IPS-18c (cell line): Measurements from ENCODE around the gene SNHG17.
A peak's percentile ranks its signal among the peaks of the same experiment; 100 is the strongest.
"Not testable (repeated sequence)": the region's sequence is repeated elsewhere in the genome, so short reads cannot be mapped to it uniquely, and the experiment has no call there.

Experiments used
- H3K4me3 ChIP-seq: 2 replicates; pipeline ENCODE4 v1.7.0; 2013; ENCODE audit warnings: low read depth, mild to moderate bottlenecking, low read length, moderate library complexity; ENCODE audit not compliant: insufficient read depth
- H3K9me3 ChIP-seq: one replicate; pipeline ENCODE4 v1.6.1; 2013; ENCODE audit warnings: mild to moderate bottlenecking, low read length, moderate library complexity; ENCODE audit not compliant: control insufficient read depth, insufficient read depth

Gene SNHG17

DNA sequence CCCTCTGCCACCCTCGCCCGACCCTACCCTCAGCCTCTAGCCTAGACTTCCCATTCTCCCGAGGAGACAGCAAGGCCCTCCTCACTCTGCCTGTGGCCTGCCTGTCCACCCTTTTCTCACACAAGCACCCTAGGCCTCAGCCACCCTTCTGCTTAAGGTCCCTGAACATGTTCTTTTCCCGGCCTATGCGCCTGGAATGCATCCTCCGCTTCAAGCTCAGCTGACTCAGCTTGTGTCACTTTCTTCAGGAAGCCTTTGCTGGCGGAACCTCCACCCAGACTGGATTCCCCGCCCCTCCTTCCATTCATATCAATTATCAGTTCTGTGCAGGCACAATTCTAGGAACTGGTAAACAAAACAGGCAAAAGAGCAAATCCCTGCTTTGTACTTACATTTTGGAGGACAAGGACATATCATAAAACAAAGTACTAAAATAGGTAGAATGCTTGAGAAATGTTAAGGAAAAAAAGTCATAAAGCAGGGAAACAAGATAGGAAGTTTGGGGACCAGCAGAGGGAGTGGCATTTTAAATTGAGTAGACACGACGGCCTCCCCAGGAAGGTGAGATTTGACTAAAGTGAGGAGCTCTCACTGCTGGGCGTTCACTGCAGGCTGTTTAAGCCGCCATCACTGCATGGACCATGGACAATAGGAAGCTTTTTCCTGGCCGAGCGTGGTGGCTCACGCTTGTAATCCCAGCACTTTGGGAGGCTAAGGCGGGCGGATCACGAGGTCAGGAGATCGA is 17.9 kb upstream of the SNHG17 start:
- Histone ChIP-seq H3K4me3 (no peak overlapping the region), H3K9me3 (no peaks in the 10 kb centered on the region)

DNA sequence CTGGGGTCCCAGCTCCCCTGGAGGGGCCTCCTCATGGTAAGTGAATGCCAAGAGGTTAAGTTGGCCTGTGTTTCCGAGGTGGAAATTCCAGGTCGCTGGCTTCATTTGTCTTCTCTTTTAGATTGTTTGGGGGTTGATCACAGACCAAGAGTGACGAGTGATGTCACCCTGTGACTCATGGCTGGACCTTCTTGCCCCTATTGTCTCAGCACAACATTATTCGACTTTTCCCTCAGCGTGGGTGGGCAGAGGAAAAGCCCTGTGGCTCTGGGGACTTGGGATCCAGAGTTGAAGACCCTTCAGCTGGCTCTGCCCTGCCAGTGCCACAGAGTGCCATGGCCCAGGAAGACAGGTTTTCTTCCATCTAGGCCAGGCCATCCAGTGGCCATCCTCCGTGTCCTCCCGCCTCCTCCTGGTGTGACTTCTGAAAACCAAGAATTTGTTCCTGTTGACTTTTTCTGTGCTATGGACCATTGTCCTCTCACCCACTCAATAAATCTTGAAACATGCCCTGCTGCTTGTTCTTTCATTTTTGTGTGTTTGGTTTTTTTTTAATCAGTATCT is 15.4 kb upstream of the SNHG17 start:
- H3K9me3 ChIP-seq: no peaks in the 10 kb centered on the region
- H3K4me3 ChIP-seq: no peak overlapping the region

DNA sequence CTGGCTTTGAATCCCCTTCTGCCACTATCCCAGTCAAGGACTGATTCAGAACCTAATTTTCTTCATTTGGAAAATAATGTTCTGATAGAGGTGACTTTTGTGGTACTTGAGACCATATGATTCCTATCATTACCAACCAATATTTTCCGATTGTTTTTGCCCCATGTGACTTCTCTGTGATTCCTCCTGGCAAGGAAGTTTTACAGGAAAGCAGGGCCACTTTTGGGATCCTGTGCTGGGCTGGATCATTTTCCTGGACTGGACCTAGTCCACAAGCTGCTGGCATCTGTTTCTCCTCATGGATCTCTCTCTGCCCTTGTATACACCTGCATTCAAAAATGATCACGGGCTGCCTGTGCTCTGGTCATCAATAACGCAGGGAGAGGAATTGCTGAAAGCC is 13.9 kb upstream of the SNHG17 start:
- no peaks in the 10 kb centered on the region for H3K9me3 ChIP-seq
- H3K4me3 ChIP-seq: no peak overlapping the region

DNA sequence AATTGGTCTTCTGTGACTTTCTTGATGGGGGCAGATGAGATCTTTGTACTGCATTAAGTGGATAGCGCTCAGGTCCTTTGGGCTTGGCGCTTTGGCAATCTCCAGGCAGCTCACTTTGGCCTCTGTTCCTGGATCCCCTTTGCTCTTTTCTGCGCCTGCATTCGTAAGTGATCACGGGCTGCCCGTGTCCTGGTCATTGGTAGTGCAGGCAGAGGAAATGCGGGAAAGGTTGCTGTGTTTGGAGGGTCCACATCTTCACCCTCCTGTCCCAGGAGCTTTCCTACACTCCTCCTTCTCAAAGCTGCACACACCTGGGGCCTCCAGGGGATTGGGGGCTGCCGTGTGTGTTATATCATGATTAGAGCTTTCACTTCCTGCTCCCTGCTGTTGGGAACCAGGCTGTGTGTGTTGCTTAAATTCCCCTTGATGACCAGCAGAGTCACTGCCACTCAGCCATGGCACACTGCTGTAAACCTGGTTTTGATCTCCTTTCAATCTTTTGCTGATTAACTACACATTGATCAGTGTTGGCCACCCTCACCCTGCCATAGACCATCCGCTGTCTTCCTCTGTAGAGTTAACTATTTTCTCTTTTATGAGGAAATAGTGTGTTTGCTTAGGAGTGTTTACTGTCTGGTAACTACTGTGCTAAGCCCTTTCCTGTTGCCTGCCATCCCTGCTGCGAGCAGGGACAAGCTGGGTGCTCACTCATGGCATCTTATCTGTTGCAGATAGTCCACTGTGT is 13.0 kb upstream of the SNHG17 start:
- H3K4me3 ChIP-seq: no peak overlapping the region

DNA sequence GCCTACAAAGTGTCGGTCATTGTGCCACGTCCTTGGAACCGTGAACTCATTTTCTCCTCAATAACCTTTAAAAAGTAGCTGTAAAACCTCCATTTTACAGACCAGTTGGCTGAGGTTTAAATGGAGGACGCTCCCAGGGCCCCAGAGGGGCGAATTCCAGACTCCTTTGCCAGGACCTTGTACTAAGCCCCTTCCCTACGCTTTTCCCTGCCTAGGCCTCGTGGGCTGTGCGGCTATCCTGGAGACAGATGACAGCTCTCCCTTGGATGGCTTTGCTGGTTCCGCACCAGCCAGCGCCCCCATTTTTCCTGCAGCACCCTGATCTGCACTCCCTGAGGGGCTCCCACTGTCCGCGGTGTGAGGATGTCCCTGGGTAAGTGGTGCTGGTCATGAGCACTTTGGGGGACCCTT is 12.1 kb upstream of the SNHG17 start:
- Histone ChIP-seq H3K4me3 (peak overlapping the region; percentile 97), H3K9me3 (no peaks in the 10 kb centered on the region)

More for the DNA sequence above, 13.0 kb upstream of the SNHG17 start:
- no peaks in the 10 kb centered on the region for H3K9me3 ChIP-seq

DNA sequence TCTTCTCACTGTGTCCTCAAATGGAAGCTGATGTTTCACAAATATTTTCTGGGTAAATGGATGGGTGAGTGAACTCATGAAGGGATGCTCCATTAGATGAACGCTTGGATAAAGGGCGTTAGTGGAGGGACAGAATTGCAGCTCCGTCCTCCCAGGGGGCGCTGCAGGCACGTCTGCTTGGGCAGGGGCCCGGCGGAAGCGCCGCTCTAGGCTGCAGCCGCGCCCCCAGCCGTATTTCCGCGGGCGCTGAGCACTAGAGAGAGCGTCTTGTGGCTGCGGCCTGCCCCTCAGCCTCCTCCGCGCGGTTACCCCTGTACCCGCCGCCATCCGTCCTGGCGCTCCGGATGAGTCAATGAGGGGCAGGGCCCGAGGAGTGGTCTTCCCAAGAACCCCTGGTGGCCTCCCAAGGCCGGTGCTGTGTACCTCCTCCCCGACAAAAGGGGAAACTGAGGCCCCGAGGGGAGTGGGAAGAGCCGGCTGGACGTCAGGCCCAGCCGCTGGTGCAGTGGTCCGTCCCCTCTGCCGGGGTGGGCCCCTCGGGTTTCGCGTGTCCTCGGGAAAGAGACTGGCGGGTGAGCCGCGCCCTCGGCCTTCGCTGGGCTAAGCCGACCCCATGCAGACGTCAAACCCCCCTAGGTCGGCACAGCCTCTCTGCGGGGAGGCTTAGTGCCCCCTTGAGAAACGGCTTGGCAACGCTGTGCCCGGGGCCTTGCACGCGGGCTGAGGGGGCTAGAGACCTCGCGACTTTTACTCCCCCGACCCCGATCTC is 11.5 kb upstream of the SNHG17 start:
- H3K9me3 ChIP-seq: no peaks in the 10 kb centered on the region

DNA sequence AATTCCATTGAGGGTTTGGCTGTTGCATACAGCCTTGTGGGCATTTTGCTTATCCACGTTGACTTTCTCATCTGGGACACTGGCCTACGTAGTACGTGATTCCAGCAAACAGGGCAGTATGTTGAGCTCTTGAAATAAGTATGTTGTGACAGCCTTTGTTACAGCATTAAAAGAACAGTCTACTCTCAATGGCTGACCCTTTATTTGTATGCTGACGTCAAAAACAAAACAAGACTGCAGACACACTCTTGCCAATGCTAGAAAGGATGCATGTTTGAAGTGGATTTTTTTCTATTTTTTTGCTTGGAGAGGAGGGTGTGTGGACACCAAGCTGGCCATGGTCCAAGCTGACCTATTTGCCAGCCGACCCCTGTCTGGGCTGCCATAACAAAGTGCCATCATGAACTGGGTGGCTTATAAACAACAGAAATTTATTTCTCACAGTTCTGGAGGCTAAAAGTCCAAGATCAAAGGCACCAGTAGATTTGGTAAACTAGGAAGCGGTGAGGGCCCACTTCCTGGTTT is 10.8 kb upstream of the SNHG17 start:
- Histone ChIP-seq H3K9me3 (no peaks in the 10 kb centered on the region), H3K4me3 (no peak overlapping the region)

More for the DNA sequence above, 11.5 kb upstream of the SNHG17 start:
- H3K4me3 ChIP-seq: peak overlapping the region; percentile 97

DNA sequence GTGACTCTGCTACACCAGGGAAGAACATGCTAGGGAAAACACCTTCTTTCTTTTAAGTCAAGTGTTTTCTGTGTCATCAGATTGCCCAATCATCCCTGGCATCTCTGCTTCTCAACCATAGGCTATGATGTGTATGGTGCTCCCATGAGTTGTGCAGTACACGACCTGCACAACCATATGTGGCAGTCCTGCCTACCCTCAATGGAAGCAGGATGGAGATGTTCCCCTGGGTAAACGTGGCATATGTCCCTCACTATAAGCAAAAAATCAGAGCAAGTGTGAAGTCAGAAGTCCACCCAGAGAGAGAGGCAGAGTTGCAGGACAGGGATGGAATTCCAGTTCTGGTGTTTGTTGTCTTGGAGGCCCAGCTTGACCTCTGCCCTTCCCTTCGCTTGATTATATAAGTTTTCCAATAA is 10.3 kb upstream of the SNHG17 start:
- Histone ChIP-seq H3K4me3 (no peak overlapping the region), H3K9me3 (no peaks in the 10 kb centered on the region)

DNA sequence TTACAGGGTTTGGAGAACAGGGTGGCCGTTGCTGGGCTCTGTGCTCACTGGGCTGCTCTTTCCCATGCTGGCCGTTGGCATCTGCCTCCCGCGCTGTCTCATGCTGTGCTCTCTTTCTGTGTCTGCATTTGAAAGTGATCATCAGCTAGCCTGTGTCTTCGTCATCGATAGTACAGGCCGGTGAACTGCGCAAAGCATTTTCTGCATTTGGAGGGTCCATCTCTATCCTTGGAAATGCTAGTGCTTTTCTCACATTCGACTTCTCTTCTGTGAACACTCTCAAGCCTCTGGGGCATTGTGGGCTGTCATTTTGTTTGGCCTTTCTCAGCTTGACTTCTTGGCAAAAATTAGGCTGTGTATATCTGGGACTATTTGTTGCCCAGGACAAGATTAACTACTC is 6.8 kb upstream of the SNHG17 start:
- Histone ChIP-seq H3K4me3 (no peak overlapping the region), H3K9me3 (no peaks in the 10 kb centered on the region)

DNA sequence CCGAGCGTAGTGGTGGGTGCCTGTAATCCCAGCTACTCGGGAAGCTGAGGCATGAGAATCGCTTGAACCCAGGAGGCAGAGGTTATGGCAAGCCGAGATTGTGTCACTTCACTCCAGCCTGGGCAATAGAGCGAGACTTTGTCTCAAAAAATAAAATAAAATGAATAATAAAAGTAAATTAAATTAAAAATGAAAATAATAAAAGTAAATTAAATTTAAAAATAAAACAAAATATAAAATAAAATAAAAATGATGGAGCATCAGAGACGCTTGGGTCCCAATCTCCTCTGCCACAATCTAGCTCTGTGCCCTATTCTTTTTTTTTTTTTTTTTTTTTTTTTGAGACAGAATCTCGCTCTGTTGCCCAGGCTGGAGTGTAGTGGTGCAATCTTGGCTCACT is 6.0 kb upstream of the SNHG17 start:
- not testable (repeated sequence) for H3K4me3 ChIP-seq, H3K9me3 ChIP-seq

DNA sequence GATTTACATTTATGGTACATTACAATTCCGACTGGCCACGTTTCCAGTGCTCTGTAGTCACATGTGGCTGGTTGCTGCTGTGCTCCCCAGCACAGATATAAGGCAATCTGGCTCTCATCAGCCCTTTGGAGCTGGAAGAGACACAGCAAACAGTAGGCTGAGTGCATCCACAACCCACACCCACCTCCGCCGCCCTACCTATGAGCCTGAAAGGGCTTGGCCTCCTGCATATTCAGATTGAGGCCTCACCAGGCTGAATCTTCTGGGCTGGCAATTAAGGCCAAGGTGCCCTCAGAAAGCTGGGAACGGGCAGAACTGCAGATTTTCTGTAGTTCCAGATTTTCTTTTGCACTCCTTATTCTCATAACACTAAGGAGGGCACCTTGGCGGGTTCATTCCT is 2.7 kb upstream of the SNHG17 start:
- H3K9me3 ChIP-seq: no peaks in the 10 kb centered on the region
- no peak overlapping the region for H3K4me3 ChIP-seq

DNA sequence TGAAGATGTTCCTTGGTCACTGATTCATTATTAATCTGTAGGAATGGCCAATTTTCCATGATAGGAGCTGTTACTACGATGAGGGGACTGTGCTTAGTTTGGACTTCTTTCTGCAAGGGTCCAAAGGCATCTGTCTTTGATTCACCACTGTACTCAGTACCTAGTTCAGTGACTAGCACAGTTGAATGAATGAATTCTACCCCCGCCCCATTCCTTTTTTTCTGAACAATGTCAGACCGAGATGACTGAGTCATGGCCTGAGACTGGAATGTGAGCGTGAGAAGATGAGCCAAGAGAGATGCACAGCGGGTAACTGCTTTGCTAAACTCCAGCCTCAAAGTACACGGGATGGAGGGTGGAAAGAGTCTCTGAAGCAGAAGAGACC is 419 bp upstream of the SNHG17 start:
- no peak overlapping the region for H3K4me3 ChIP-seq
- no peaks in the 10 kb centered on the region for H3K9me3 ChIP-seq

DNA sequence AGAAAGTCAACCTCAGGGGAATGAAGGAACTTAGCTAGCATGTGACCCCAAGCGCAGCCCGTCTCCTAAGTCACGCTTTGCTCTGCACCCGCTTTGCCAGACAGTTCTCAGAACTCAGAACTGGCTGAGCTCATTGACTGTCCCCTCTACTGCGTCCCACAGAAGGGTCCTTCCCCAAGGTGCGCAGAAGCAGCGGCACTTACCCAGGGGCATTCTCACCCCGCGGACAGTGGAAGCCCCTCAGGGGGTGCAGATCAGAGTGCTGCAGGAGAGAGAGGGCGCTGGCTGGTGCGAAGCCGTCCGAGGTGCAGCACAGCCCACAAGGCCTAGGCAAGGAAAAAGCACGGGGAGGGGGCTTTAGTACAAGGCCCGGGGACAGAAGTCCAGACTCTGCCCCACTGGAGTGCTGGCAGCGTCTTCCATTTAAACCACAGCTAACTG is 807 bp downstream of the SNHG17 start:
- Histone ChIP-seq H3K4me3 (peak overlapping the region; percentile 88), H3K9me3 (no peaks in the 10 kb centered on the region)

DNA sequence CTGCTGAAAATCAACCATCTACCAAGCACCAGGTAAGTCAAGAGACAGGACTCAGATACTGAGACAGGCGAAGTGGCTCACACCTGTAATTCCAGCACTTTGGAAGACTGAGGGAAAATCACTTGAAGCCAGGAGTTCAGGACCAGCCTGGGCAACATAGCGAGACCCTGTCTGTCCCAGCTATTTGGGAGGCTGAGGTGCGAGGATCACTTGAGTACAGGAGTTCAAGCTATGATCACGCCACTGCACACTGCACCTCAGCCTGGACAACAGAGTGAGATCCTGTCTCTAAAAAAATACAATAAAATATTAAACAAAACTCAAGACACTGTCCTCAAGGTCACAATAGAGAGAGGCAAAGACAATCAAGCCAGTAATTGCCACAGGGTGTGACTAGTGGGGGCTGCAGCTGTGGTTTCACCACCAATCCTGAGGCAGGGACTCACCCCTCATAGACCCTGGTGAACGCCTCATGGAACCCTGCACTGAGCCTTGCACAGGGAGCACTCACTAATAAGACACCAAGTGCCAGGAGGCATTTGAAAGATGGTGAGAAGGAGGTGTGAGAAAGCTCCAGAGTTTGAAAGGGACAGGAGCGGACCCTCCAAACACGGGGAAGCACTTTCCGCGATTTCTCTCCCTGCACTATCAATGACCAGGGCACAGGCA is 1.7 kb downstream of the SNHG17 start:
- no peaks in the 10 kb centered on the region for H3K9me3 ChIP-seq

DNA sequence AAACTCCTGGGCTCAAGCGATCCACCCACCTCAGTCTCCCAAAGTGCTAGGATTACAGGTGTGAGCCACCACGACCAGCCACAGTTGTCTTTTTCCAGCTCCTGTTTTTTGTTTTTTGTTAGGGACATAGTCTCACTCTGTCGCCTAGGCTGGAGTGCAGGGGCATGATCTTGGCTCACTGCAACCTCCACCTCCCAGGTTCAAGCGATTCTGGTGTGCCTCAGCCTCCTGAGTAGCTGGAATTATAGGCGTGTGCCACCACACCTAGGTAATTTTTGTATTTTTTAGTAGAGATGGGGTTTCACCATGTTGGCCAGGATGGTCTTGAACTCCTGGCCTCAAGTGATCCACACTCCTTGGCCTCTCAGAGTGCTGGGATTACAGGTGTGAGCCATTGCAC is 2.3 kb downstream of the SNHG17 start:
- peak overlapping the region; percentile 88; the same call in 1 of the 2 replicates for H3K4me3 ChIP-seq
- not testable (repeated sequence) for H3K9me3 ChIP-seq

More for the DNA sequence above, 1.7 kb downstream of the SNHG17 start:
- peak overlapping the region; percentile 88 for H3K4me3 ChIP-seq

DNA sequence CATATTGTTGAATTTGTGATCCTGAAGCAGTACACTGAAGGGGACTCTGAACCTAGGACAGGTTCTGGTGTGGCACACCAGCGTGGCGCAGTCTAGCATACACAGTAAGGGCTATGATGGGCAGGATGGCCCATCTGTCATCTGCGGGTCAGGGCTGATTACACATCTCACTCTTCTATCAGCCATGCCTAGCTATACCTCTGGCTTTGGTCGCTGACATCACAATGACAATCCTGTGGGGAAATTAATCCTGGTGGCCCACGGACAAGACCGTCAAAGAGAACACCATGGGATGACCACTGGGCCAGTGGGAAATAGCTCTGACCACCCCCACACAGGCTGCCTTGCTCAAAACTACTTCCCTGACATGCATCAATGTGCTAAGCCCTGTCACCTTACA is 2.8 kb downstream of the SNHG17 start:
- no peaks in the 10 kb centered on the region for H3K9me3 ChIP-seq
- no peak overlapping the region for H3K4me3 ChIP-seq
